ENCODE results near the gene KCNH5.

KCNH5 gene, protein sequence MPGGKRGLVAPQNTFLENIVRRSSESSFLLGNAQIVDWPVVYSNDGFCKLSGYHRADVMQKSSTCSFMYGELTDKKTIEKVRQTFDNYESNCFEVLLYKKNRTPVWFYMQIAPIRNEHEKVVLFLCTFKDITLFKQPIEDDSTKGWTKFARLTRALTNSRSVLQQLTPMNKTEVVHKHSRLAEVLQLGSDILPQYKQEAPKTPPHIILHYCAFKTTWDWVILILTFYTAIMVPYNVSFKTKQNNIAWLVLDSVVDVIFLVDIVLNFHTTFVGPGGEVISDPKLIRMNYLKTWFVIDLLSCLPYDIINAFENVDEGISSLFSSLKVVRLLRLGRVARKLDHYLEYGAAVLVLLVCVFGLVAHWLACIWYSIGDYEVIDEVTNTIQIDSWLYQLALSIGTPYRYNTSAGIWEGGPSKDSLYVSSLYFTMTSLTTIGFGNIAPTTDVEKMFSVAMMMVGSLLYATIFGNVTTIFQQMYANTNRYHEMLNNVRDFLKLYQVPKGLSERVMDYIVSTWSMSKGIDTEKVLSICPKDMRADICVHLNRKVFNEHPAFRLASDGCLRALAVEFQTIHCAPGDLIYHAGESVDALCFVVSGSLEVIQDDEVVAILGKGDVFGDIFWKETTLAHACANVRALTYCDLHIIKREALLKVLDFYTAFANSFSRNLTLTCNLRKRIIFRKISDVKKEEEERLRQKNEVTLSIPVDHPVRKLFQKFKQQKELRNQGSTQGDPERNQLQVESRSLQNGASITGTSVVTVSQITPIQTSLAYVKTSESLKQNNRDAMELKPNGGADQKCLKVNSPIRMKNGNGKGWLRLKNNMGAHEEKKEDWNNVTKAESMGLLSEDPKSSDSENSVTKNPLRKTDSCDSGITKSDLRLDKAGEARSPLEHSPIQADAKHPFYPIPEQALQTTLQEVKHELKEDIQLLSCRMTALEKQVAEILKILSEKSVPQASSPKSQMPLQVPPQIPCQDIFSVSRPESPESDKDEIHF

GRCh38 chr14:63045234-63045611, at the start of gene KCNH5:
Gene KCNH5 (minus strand): TSS chr14:63045458. CDS start chr14:63045186, 272 bp downstream.
- no peak for DNase-seq

- DNase-seq: no peak
Measured at GRCh38 chr14:63091394-63091996, 46.2 kb upstream of the KCNH5 start.

- no peak for DNase-seq
Measured at GRCh38 chr14:63088865-63089264, 43.6 kb upstream of the KCNH5 start.

DNA sequence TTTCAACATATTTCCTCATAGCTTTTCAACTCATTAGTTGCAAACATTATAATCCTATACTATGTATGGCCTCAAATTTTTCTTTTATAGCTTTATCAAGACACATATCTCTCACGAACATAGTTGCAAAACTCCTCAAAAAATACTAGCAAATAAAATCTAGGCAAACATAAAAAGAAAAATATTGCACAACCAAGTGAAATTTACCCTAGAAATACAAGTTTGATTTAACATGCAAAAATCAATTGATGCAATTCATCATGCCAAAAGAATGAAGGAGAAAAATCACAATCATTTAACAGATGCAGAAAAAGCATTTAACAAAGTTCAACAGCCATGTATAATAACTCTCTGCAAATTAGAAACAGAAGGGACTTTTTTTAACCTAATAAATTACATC, 33.3 kb upstream of the KCNH5 start:
- DNase-seq: no peak

GRCh38 chr14:63076488-63076887, 31.2 kb upstream of the KCNH5 start:
- DNase-seq: no peak

DNA sequence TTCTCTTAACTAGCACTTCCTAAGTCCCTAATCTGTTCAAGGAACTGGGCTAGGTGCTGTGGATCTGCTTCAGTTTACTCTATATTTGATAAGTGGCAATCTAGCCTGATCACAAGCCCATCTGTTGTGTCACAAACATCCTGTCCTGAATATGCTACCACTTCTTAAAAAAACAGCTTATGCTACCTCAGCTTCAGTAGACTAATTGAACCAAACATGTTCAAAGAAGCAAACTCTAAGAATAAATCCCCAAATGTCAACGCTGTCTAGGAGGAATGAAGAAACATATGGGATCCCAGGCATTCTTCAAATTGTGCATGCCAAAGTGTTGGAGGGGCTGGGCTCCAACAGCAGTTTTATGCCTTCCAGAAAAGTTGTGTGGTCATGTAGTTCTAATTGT, 10.4 kb upstream of the KCNH5 start:
- DNase-seq: no peak

DNA sequence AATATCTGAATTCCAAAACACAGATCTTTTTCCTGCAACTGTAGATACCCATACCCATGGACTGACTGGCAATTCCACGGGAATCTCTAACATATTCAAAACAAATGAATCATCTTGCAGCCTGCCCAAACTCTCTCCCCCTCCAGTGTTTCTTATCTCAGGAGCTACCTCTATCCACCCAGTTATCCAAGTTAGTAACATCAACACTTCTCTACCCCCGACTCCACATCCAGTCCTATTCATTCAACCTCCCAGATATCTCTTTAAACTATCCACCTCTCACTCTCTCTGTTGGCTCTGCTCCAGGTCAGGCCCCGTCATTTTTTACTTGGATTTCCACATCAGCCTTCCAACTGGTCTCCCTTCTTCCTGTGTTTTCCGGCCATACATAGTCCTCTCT, 6.7 kb upstream of the KCNH5 start:
- no peak for DNase-seq

DNA sequence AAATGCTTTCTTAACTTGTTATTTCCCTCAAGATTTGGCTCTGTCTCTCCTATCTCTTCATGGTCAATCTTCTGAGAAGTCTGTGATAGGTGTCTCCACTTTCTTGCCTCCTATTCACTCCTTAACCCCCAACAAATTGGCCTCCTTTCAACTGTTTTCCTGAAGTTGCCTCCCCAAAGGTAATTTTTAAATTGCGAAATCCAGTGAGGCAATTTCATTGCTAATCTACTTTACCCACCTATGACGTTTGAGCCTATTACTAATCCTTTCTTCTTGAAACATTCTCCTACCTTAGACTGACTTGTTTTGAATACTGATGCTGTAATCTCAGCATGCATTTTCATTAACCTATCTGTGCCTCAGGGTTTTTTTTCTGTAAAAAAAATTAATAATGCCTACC, 6.0 kb upstream of the KCNH5 start:
- no peak for DNase-seq

- DNase-seq: no peak
Measured at GRCh38 chr14:63050694-63051093, 5.4 kb upstream of the KCNH5 start.

- no peak for DNase-seq
Measured at GRCh38 chr14:63046339-63047268, 1.3 kb upstream of the KCNH5 start.

GRCh38 chr14:63045612-63046320, 508 bp upstream of the KCNH5 start:
- no peak for DNase-seq

GRCh38 chr14:63039866-63040265, 5.4 kb downstream of the KCNH5 start:
- no peak for DNase-seq

DNA sequence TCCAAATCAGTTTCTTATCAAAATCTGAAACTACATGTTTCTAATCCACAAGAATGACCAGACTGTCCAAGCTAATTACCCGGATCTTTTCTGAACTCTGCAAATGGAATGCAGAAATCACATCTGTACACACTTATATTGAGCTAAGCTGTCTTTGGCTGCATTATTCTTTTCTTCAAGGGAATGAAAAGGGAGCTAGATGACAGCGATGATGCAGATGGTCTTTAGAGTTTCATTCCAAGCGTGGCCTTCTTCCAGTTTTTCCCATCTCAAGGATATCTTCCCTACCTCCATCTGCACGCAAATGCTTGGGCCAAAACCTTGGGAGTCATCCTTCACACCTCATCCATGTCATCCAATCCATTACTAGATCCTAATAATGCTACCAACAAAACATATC, 12.6 kb downstream of the KCNH5 start:
- no peak for DNase-seq

GRCh38 chr14:63032076-63032475, 13.2 kb downstream of the KCNH5 start:
- no peak for DNase-seq

- no peak for DNase-seq
Measured at GRCh38 chr14:63030113-63030512, 15.1 kb downstream of the KCNH5 start.

- no peak for DNase-seq
Measured at GRCh38 chr14:63027719-63028118, 17.5 kb downstream of the KCNH5 start.

- DNase-seq: no peak
Measured at GRCh38 chr14:63026491-63026890, 18.8 kb downstream of the KCNH5 start.

- no peak for DNase-seq
Measured at GRCh38 chr14:63014621-63015020, 30.6 kb downstream of the KCNH5 start.

GRCh38 chr14:63012171-63012570, 33.1 kb downstream of the KCNH5 start:
- DNase-seq: no peak

DNA sequence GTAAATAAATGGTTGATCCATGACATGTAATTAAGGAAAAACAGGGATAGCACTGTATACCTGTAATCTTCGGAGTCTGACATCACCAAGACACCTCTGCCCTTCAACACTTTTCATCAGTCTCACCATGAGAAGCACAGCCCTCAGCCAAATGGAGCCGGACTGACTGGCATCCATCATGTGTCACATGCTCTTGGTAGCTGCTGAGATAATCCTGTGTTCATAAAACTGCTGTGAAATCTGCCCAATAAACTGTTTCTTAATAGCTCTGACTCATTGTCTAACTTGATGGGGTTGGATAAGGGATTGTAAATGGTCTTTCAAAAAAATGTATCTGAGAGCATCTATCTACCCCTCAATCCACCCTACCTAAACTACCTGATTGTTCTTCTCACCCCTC, 33.6 kb downstream of the KCNH5 start:
- DNase-seq: no peak

DNA sequence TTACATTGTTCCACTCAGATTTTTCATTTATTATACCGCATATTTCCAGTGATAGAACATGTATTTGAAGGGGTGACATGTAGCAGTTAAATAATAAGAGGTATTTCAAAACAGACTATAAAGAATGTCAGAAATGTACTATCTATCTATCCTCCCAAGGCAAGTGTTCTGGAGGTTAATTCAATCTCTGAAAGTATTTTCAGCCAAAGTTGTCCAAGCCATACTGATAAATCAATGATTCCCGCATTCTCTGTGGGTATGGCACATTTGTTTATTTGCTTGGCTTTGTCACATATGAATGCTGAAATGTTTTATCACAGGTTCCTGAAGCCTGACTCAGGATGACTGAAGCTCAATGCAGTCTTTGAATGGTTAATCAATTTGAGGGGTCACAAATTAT, 35.8 kb downstream of the KCNH5 start:
- no peak for DNase-seq

DNA sequence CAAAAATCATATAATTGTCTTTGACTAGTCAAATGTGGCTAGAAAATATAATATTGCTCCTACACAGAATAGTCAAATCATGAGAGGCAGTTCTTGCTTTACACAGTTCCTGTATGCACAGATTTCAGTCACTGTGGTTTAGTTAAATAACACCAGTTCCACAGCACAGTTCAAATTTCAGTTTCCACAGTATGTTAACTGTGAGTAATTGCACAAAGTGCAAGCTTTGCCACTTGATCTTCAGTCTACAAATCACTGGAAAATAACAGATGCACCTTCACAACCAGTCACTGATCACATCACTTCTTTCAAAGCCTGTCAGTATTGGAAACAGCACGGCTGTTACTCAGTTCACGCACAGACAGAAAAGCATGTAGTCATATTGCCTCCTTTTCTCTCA, 38.7 kb downstream of the KCNH5 start:
- DNase-seq: no peak
